Ovary (tissue), 9 donors: ENCODE measurements around the gene TET2. TPM values are rescaled to one million over a fixed set of nuclear protein-coding genes. Genes with fewer than 3 reads are reported as not detected.

Experiments used
- DNase-seq, 5 donors: peaks; one replicate each; pipeline ENCODE4 v3.0.0-alpha.2; 2019 to 2020
- H3K27ac ChIP-seq, 2 donors: fragments of 200-600 bp; one replicate each; pipeline versions ENCODE4 v1.5.1 to v1.8.0; 2019 to 2022
- H3K27me3 ChIP-seq: fragments of 200-600 bp; one replicate; pipeline ENCODE4 v1.8.0; 2022
- H3K36me3 ChIP-seq: fragments of 200-600 bp; sonication (generic); one replicate; pipeline ENCODE4 v1.5.1; 2019
- H3K4me1 ChIP-seq: one replicate; pipeline ENCODE4 v1.8.1; 2013; ENCODE audit warnings: mild to moderate bottlenecking, moderate library complexity; ENCODE audit not compliant: insufficient read depth
- H3K4me3 ChIP-seq: fragments of 200-600 bp; sonication (generic); one replicate; pipeline ENCODE4 v1.5.1; 2017
- H3K9me3 ChIP-seq, 2 donors: fragments of 200-600 bp in 1 of 2; sonication (generic) in 1 of 2; one replicate each; pipeline versions ENCODE4 v1.5.1 to v1.8.1; 2013 to 2019; ENCODE audit warnings: mild to moderate bottlenecking in 1 of 2, moderate library complexity in 1 of 2
- CTCF ChIP-seq, 3 donors: fragments of 450-650 bp in 2 of 3; fragments of 200-600 bp in 1 of 3; IDR thresholded peaks; one replicate each; pipeline versions ENCODE4 v1.5.1 to v1.8.0; 2016 to 2022; ENCODE audit warnings: antibody characterized with exemption in 3 of 3, mild to moderate bottlenecking in 1 of 3
- EP300 ChIP-seq: sonication (generic); formaldehyde crosslinking; IDR thresholded peaks from one replicate; pipeline ENCODE4 v1.6.1; 2017; ENCODE audit warnings: antibody characterized with exemption
- POLR2A ChIP-seq: fragments of 450-650 bp; IDR thresholded peaks from one replicate; pipeline ENCODE4 v1.6.1; 2017; ENCODE audit warnings: antibody characterized with exemption, mild to moderate bottlenecking, moderate library complexity
- WGBS, 3 donors: extraction: QIAGEN DNeasy Blood & Tissue Kit in 1 of 3; methylation state at CpG; one replicate each; pipeline versions ENCODE4 v1.1.5 to v1.1.7; 2013 to 2017; 5-methylcytosine and 5-hydroxymethylcytosine counted together
- intact Hi-C, 4 donors: fragments of 100-400 bp; cut with DNase I; formaldehyde crosslinking; loops; one replicate each; pipeline versions ENCODE4 v1.11.0 to v1.15.1; 2022 to 2023
- polyA plus RNA-seq, 2 donors: library from polyadenylated mRNA; stranded (reverse); fragments of 200-250 nt in 1 of 2; fragments of 350-450 nt in 1 of 2; fragmentation: Illumina TruSeq in 1 of 2; extraction: RNeasy Lipid Tissue Mini Kit (QIAGEN cat#74804) in 1 of 2; gene quantifications; one replicate each; pipeline ENCODE4 v1.2.3, GENCODE V29; 2013 to 2014
- total RNA-seq, 7 donors: library from RNA; depleted of rRNA in 2 of 7; stranded (reverse); fragments of >200 nt in 2 of 7; fragmentation: NEBNext Ultra II Directional in 3 of 7; extraction: Animal tissue kit (Norgen Biotek cat#: 25700) in 3 of 7; gene quantifications; one replicate each; pipeline versions ENCODE4 v1.1.0 to v1.2.4, GENCODE V29; 2016 to 2023
- donor health status: DM: no; HTN: no; CAD: no; lungs with moderate emphysema.
- donor health status: DM: no; HTN: no; CAD: no.
- donor health status: Bipolar disorder and iron deficiency.
- donor health status: DM: yes; HTN: yes; CAD: no.
- donor health status: DM: no; HTN: no; CAD: no.
- donor health status: DM: yes; HTN: yes; CAD: no.

TET2 gene
- total and polyA plus RNA-seq, 9 donors: 3.7 to 20.8 (median 17.3) TPM

- H3K4me1 ChIP-seq: peaks cover 2% of the 10 kb centered on the region
- H3K9me3 ChIP-seq: no peaks in the 10 kb centered on the region
- H3K4me3 ChIP-seq: no peak overlapping the region
- H3K27me3 ChIP-seq: no peaks in the 10 kb centered on the region
- TF ChIP-seq CTCF (IDR thresholded peaks at IDR 0.05) (no peak), POLR2A (no peak), EP300 (no peak)
- no peaks in the 10 kb centered on the region for H3K36me3 ChIP-seq
- WGBS, 3 donors: 86 to 91% (median 91%) methylated on average over 1 of the region's 1 CpG
- intact Hi-C loops: no loop called here
- DNase-seq: no peak
- no peak overlapping the region for H3K27ac ChIP-seq
These were observed 131.0 kb downstream of the TET2 start for GRCh38 chr4:105277702-105278101.

- DNase-seq: no peak
- Histone ChIP-seq H3K27ac (no peak overlapping the region), H3K4me1 (peaks cover 2% of the 10 kb centered on the region), H3K9me3 (no peaks in the 10 kb centered on the region), H3K4me3 (no peak overlapping the region), H3K27me3 (no peaks in the 10 kb centered on the region), H3K36me3 (no peaks in the 10 kb centered on the region)
- intact Hi-C loops: no loop called here
- WGBS, 3 donors: 95 to 97% (median 96%) methylated on average over 1 of the region's 1 CpG
- TF ChIP-seq CTCF (IDR thresholded peaks at IDR 0.05) (no peak), POLR2A (no peak), EP300 (no peak)
These were observed 132.6 kb downstream of the TET2 start for GRCh38 chr4:105279314-105279713.

- no peak overlapping the region for H3K4me3 ChIP-seq
- no peak overlapping the region for H3K27ac ChIP-seq
- DNase-seq: no peak
These were observed 133.9 kb downstream of the TET2 start for GRCh38 chr4:105280338-105281123.

GRCh38 chr4:105281124-105281415, 134.4 kb downstream of the TET2 start:
- Histone ChIP-seq H3K9me3 (no peaks in the 10 kb centered on the region), H3K27ac (no peak overlapping the region), H3K4me1 (peaks cover 2% of the 10 kb centered on the region), H3K4me3 (no peak overlapping the region), H3K27me3 (no peaks in the 10 kb centered on the region), H3K36me3 (no peaks in the 10 kb centered on the region)
- WGBS, 3 donors: 42 to 55% (median 44%) methylated on average over 5 of the region's 5 CpGs
- intact Hi-C loops: no loop called here
- TF ChIP-seq CTCF (IDR thresholded peaks at IDR 0.05) (no peak), EP300 (no peak), POLR2A (no peak)
- no peak for DNase-seq

More at GRCh38 chr4:105280338-105281123, 133.9 kb downstream of the TET2 start:
- Histone ChIP-seq H3K4me1 (peaks cover 2% of the 10 kb centered on the region), H3K36me3 (no peaks in the 10 kb centered on the region), H3K9me3 (no peaks in the 10 kb centered on the region), H3K27me3 (no peaks in the 10 kb centered on the region)
- 14 to 28% (median 17%) methylated on average over 1 of the region's 1 CpG for WGBS, 3 donors
- intact Hi-C loops: no loop called here
- no peak for TF ChIP-seq EP300
- no peak for TF ChIP-seq POLR2A
- no peak for TF ChIP-seq CTCF (IDR thresholded peaks at IDR 0.05)
